HCT116 (cell line): ENCODE measurements around the gene LEMD3. TPM values are rescaled to one million over a fixed set of nuclear protein-coding genes. Genes with fewer than 3 reads are reported as not detected.

Source experiments
- ATAC-seq: fragments of 200-7000 bp; cut with Tn5 transposase; 2 replicates; pipeline ENCODE4 v1.9.1; 2020; ENCODE audit warnings: mild to moderate bottlenecking, moderate library complexity
- BruUV-seq: library from RNA; stranded (reverse); fragments of 400-500 nt; replicated peaks from 2 replicates; lab custom pipeline; 2021; lab: Mats Ljungman, UMichigan
- CTCF ChIA-PET: fragments of 300-600 bp; sonication (Branson Sonifier 250); formaldehyde crosslinking; loops from one replicate; lab custom pipeline; 2021; ENCODE audit warnings: antibody characterized with exemption; lab: Charles Lee
- POLR2A ChIA-PET: fragments of 300-600, 350-600 bp; sonication (Branson Sonifier 250); formaldehyde crosslinking; loops from one replicate; lab custom pipeline; 2021; ENCODE audit warnings: antibody characterized with exemption; lab: Charles Lee
- RAD21 ChIA-PET, 2 experiments: fragments of 300-600 bp; sonication (Branson Sonifier 250); formaldehyde crosslinking; loops; one replicate each; lab custom pipeline; 2023; ENCODE audit warnings: low total read pairs in 2 of 2; ENCODE audit not compliant: uncharacterized antibody in 2 of 2, unreplicated experiment in 2 of 2, low non-redundant PET in 1 of 2; lab: Charles Lee
- DNase-seq: peaks from one replicate; pipeline ENCODE4 v3.0.0-alpha.2; 2010; ENCODE audit warnings: low read depth, low spot score
- H2AFZ ChIP-seq: fragments of 200-600 bp; shearing (Covaris generic), sonication (generic); 2 replicates; pipeline ENCODE4 v1.6.1; 2017; ENCODE audit warnings: low read depth, mixed run types, mixed read lengths, antibody characterized with exemption, low read length; ENCODE audit not compliant: poor library complexity, severe bottlenecking
- H3K27ac ChIP-seq: 2 replicates; pipeline ENCODE4 v1.5.1; 2012; ENCODE audit warnings: low read depth, low read length
- H3K27me3 ChIP-seq: fragments of 200-600 bp; sonication (generic); 2 replicates; pipeline ENCODE4 v1.6.1; 2016; ENCODE audit warnings: mixed run types, low read length, mixed read lengths; ENCODE audit not compliant: insufficient read depth
- H3K36me3 ChIP-seq, 2 experiments: fragments of 200-500 bp in 1 of 2; fragments of 200-600 bp in 1 of 2; sonication (Bioruptor generic) in 1 of 2; sonication (generic) in 1 of 2; 2 replicates each; pipeline versions ENCODE4 v1.5.1 to v1.6.1; 2014 to 2016; ENCODE audit warnings: low read length in 2 of 2, inconsistent platforms in 1 of 2, mixed read lengths in 1 of 2, mixed run types in 1 of 2; ENCODE audit not compliant: insufficient read depth in 2 of 2, control insufficient read depth in 1 of 2
- H3K4me1 ChIP-seq, 2 experiments: fragments of 200-600 bp in 1 of 2; sonication (generic) in 1 of 2; 2 replicates each; pipeline versions ENCODE4 v1.5.1 to v1.6.1; 2012 to 2017; ENCODE audit warnings: low read length in 2 of 2, inconsistent platforms in 1 of 2, mild to moderate bottlenecking in 1 of 2, mixed read lengths in 1 of 2, mixed run types in 1 of 2, moderate library complexity in 1 of 2; ENCODE audit not compliant: insufficient read depth in 2 of 2, control insufficient read depth in 1 of 2
- H3K4me2 ChIP-seq: fragments of 200-600 bp; sonication (generic); 2 replicates; pipeline ENCODE4 v1.6.1; 2017; ENCODE audit warnings: mixed run types, low read length, mixed read lengths
- H3K4me3 ChIP-seq, 2 experiments: fragments of 200-600 bp in 1 of 2; sonication (generic) in 1 of 2; replicated peaks in 1 of 2; 2 replicates each; pipeline ENCODE4 v1.5.1; 2011 to 2016; ENCODE audit warnings: low read length in 2 of 2, control low read depth in 1 of 2, low read depth in 1 of 2, mild to moderate bottlenecking in 1 of 2, mixed read lengths in 1 of 2, mixed run types in 1 of 2
- H3K79me2 ChIP-seq: fragments of 200-600 bp; sonication (generic); 2 replicates; pipeline ENCODE4 v1.6.1; 2017; ENCODE audit warnings: mild to moderate bottlenecking, mixed run types, low read length, moderate library complexity, mixed read lengths; ENCODE audit not compliant: insufficient read depth
- H3K9ac ChIP-seq: fragments of 200-600 bp; sonication (generic); 2 replicates; pipeline ENCODE4 v1.6.1; 2016; ENCODE audit warnings: low read length, mixed read lengths
- H3K9me2 ChIP-seq: fragments of 200-600 bp; sonication (generic), shearing (Covaris generic); 2 replicates; pipeline ENCODE4 v1.6.1; 2017; ENCODE audit warnings: mixed run types, mild to moderate bottlenecking, moderate library complexity; ENCODE audit not compliant: insufficient read depth
- H3K9me3 ChIP-seq, 2 experiments: fragments of 200-500 bp in 1 of 2; fragments of 200-600 bp in 1 of 2; sonication (Bioruptor generic) in 1 of 2; sonication (generic) in 1 of 2; 2 replicates each; pipeline ENCODE4 v1.6.1; 2014 to 2017; ENCODE audit warnings: low read length in 2 of 2, mixed read lengths in 2 of 2, inconsistent platforms in 1 of 2, low read depth in 1 of 2, mild to moderate bottlenecking in 1 of 2, mixed run types in 1 of 2, moderate library complexity in 1 of 2; ENCODE audit not compliant: control insufficient read depth in 1 of 2, insufficient read depth in 1 of 2
- H4K20me1 ChIP-seq: fragments of 200-600 bp; sonication (generic), shearing (Covaris generic); 2 replicates; pipeline ENCODE4 v1.6.1; 2017; ENCODE audit warnings: mixed run types, mild to moderate bottlenecking, moderate library complexity; ENCODE audit not compliant: insufficient read depth
- ATF3 ChIP-seq: IDR thresholded peaks from 2 replicates; pipeline ENCODE4 v1.6.1; 2012
- CBX3 ChIP-seq: IDR thresholded peaks from 2 replicates; pipeline ENCODE4 v1.6.1; 2012; ENCODE audit warnings: low read depth
- CEBPB ChIP-seq: IDR thresholded peaks from 2 replicates; pipeline ENCODE4 v1.6.1; 2012; ENCODE audit warnings: low read depth
- ELF1 ChIP-seq: IDR thresholded peaks from 2 replicates; pipeline ENCODE4 v1.6.1; 2012; ENCODE audit warnings: low read depth, borderline replicate concordance
- EZH2phosphoT487 ChIP-seq: fragments of 200-600 bp; IDR thresholded peaks from 2 replicates; pipeline ENCODE4 v1.6.1; 2018; ENCODE audit warnings: antibody characterized with exemption, borderline replicate concordance
- FOSL1 ChIP-seq: IDR thresholded peaks from 2 replicates; pipeline ENCODE4 v1.6.1; 2012; ENCODE audit warnings: low read depth
- JUND ChIP-seq: IDR thresholded peaks from 2 replicates; pipeline ENCODE4 v1.6.1; 2012
- POLR2AphosphoS5 ChIP-seq: IDR thresholded peaks from 2 replicates; pipeline ENCODE4 v1.6.1; 2011; ENCODE audit warnings: mild to moderate bottlenecking, low read depth, low read length, moderate library complexity
- RAD21 ChIP-seq: IDR thresholded peaks from 2 replicates; pipeline ENCODE4 v1.6.1; 2012; ENCODE audit warnings: low read depth, mild to moderate bottlenecking
- TCF7L2 ChIP-seq: IDR thresholded peaks from 2 replicates; pipeline ENCODE4 v1.7.0; 2011; ENCODE audit warnings: borderline replicate concordance, inconsistent platforms; ENCODE audit not compliant: insufficient read depth, insufficient read length; ENCODE audit errors: extremely low read depth
- ZFX ChIP-seq: fragments of 450-650 bp; IDR thresholded peaks from 2 replicates; pipeline ENCODE4 v1.6.1; 2017
- intact Hi-C: fragments of 100-400 bp; cut with micrococcal nuclease; formaldehyde crosslinking; loops from 2 replicates; pipeline ENCODE4 v1.10.0; 2022
- total RNA-seq: library from RNA; stranded (reverse); gene quantifications from one replicate; pipeline ENCODE4 v1.2.1, GENCODE V29; 2021; ENCODE audit not compliant: unreplicated experiment
- TF ChIP-seq, protein P1 (sequence below), 3 experiments: fragments of 200-600 bp in 1 of 3; sonication (generic) in 1 of 3; IDR thresholded peaks in 2 of 3; conservative IDR thresholded peaks in 1 of 3; 2 replicates each; pipeline ENCODE4 v1.5.1; 2012 to 2017; ENCODE audit warnings: low read depth in 2 of 3, low read length in 2 of 3, antibody characterized with exemption in 1 of 3, borderline replicate concordance in 1 of 3, control low read depth in 1 of 3, mild to moderate bottlenecking in 1 of 3, mixed read lengths in 1 of 3, mixed run types in 1 of 3, moderate library complexity in 1 of 3; ENCODE audit not compliant: insufficient read depth in 1 of 3
- TF ChIP-seq, protein P2 (sequence below): IDR thresholded peaks from 2 replicates; pipeline ENCODE4 v1.6.1; 2011; ENCODE audit warnings: mild to moderate bottlenecking, low read length, moderate library complexity; ENCODE audit not compliant: insufficient replicate concordance; ENCODE audit errors: extremely low read depth

The LEMD3 gene
- total RNA-seq, 1 experiment from 2014 or later, result 28.7 TPM

- CTCF ChIA-PET, result interaction anchor here (1.8 kb wide), 1 partner anchor 24 kb away, joined by 6 read pairs; no protein-coding TSS in a partner anchor
- H3K79me2 ChIP-seq, result peaks cover 76% of the 10 kb centered on the region
- no peak overlapping the region for H2AFZ ChIP-seq
- no peak overlapping the region for H3K4me2 ChIP-seq
- no peaks in the 10 kb centered on the region for H3K27me3 ChIP-seq
- RAD21 ChIA-PET, result no interaction called here
- no peak for TF ChIP-seq TCF7L2
- no peak for TF ChIP-seq EZH2phosphoT487
- no peak for TF ChIP-seq ELF1
- no peak for TF ChIP-seq JUND
- no peak for TF ChIP-seq CBX3
- TF ChIP-seq CEBPB, result no peak
- TF ChIP-seq FOSL1, result no peak
- no peaks in the 10 kb centered on the region for H3K36me3 ChIP-seq
- no peaks in the 10 kb centered on the region for H3K9me3 ChIP-seq
- no peak overlapping the region for H3K9ac ChIP-seq
- no peak overlapping the region for H3K27ac ChIP-seq
- intact Hi-C loops, result no loop called here
- BruUV-seq, result no TSS peak
- no peaks in the 10 kb centered on the region for H3K9me2 ChIP-seq
- no peak overlapping the region for H3K4me3 ChIP-seq
- POLR2A ChIA-PET, result interaction anchor here (1.4 kb wide), 1 partner anchor 39 kb away, joined by 6 read pairs; the partner anchor contains the start of gene LEMD3
- ATAC-seq, result no peak
- H4K20me1 ChIP-seq, result peaks cover 10% of the 10 kb centered on the region; the same call in 1 of the 2 replicates
- no peak for DNase-seq
- H3K4me1 ChIP-seq, result no peaks in the 10 kb centered on the region
These were observed 38.7 kb downstream of the LEMD3 start for GRCh38 chr12:65208125-65208524.

- H3K27ac ChIP-seq, result no peak overlapping the region
- intact Hi-C loops, result no loop called here
- H2AFZ ChIP-seq, result no peak overlapping the region
- no peaks in the 10 kb centered on the region for H3K36me3 ChIP-seq
- H3K4me3 ChIP-seq, result no peak overlapping the region
- ChIA-PET CTCF (interaction anchor here (1.1 to 1.8 kb wide), 3 partner anchors 23 to 413 kb away, joined by 4 to 6 read pairs (median 4); no protein-coding TSS in a partner anchor), RAD21 (no interaction called here), POLR2A (interaction anchor here (1.4 kb wide), 1 partner anchor 40 kb away, joined by 6 read pairs; the partner anchor contains the start of gene LEMD3)
- ATAC-seq, result no peak
- H3K27me3 ChIP-seq, result no peaks in the 10 kb centered on the region
- no peaks in the 10 kb centered on the region for H3K9me2 ChIP-seq
- no peak for DNase-seq
- H3K9ac ChIP-seq, result no peak overlapping the region
- H3K79me2 ChIP-seq, result peaks cover 66% of the 10 kb centered on the region
- H3K9me3 ChIP-seq, result no peaks in the 10 kb centered on the region
- no peaks in the 10 kb centered on the region for H3K4me1 ChIP-seq
- H4K20me1 ChIP-seq, result peaks cover 10% of the 10 kb centered on the region; the same call in 1 of the 2 replicates
- no peak overlapping the region for H3K4me2 ChIP-seq
- no TSS peak for BruUV-seq
- TF ChIP-seq, protein P1, sequence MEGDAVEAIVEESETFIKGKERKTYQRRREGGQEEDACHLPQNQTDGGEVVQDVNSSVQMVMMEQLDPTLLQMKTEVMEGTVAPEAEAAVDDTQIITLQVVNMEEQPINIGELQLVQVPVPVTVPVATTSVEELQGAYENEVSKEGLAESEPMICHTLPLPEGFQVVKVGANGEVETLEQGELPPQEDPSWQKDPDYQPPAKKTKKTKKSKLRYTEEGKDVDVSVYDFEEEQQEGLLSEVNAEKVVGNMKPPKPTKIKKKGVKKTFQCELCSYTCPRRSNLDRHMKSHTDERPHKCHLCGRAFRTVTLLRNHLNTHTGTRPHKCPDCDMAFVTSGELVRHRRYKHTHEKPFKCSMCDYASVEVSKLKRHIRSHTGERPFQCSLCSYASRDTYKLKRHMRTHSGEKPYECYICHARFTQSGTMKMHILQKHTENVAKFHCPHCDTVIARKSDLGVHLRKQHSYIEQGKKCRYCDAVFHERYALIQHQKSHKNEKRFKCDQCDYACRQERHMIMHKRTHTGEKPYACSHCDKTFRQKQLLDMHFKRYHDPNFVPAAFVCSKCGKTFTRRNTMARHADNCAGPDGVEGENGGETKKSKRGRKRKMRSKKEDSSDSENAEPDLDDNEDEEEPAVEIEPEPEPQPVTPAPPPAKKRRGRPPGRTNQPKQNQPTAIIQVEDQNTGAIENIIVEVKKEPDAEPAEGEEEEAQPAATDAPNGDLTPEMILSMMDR (IDR thresholded peaks at IDR 0.05 in 2 of 3, conservative IDR thresholded peaks at IDR 0.05 in 1 of 3; ENCODE audit: borderline replicate concordance in 1 of 3, insufficient read depth in 1 of 3, low read depth in 2 of 3, low read length in 2 of 3), result no peak
- TF ChIP-seq RAD21, result no peak
- no peak for TF ChIP-seq JUND
- TF ChIP-seq ZFX, result no peak
- no peak for TF ChIP-seq ELF1
- TF ChIP-seq CBX3, result no peak
- TF ChIP-seq, protein P2, sequence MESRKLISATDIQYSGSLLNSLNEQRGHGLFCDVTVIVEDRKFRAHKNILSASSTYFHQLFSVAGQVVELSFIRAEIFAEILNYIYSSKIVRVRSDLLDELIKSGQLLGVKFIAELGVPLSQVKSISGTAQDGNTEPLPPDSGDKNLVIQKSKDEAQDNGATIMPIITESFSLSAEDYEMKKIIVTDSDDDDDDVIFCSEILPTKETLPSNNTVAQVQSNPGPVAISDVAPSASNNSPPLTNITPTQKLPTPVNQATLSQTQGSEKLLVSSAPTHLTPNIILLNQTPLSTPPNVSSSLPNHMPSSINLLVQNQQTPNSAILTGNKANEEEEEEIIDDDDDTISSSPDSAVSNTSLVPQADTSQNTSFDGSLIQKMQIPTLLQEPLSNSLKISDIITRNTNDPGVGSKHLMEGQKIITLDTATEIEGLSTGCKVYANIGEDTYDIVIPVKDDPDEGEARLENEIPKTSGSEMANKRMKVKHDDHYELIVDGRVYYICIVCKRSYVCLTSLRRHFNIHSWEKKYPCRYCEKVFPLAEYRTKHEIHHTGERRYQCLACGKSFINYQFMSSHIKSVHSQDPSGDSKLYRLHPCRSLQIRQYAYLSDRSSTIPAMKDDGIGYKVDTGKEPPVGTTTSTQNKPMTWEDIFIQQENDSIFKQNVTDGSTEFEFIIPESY, result no peak
- TF ChIP-seq ATF3, result no peak
- no peak for TF ChIP-seq POLR2AphosphoS5
These were observed 39.7 kb downstream of the LEMD3 start for GRCh38 chr12:65208964-65209654.
